Measurements from ENCODE around the gene GGACT.

GGACT gene

DNA sequence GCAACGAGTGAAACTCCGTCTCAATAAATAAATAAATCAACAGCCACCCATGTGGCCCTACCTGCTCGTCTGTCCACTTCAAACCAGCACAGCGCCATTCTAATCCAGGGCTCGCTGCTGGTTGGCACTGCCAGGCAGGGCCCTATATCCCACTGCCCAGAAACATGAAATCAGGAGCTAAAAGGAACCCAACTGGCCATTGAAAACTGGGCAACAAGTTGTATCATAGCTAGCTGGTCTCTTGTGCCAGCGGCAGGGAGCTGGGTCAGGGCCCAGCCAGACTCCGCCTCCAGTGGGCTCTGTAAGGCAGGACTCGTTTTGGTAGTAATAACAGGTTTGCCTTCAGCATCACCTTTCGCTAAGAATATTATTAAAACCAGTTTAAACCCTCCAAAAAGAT, 39.3 kb downstream of the GGACT start:
- DNase-seq (ENCODE audit: low read depth in 3 of 3, low spot score in 1 of 3) = no peak

DNA sequence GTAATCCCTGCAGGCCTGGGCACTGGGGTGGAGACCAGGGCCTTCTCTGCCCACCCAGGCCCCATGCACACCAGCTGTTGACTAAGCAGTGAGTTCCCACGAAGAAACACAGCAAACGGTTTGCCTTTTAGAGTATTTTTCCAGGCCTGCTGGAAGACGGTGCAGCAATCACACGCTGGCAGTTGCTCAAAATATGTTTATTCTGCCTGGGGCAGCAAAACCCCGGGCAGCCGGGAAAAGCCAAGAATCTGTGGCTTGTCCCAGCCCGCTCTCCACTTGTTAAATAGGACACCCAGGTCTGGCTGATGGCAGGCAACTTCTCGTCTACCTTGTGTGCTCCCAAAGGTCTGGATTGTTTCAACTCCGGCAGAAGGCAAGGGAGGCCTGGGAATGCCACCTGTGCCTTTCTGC, 40.8 kb downstream of the GGACT start:
- no peak for DNase-seq (ENCODE audit: low read depth in 3 of 3, low spot score in 1 of 3)

DNA sequence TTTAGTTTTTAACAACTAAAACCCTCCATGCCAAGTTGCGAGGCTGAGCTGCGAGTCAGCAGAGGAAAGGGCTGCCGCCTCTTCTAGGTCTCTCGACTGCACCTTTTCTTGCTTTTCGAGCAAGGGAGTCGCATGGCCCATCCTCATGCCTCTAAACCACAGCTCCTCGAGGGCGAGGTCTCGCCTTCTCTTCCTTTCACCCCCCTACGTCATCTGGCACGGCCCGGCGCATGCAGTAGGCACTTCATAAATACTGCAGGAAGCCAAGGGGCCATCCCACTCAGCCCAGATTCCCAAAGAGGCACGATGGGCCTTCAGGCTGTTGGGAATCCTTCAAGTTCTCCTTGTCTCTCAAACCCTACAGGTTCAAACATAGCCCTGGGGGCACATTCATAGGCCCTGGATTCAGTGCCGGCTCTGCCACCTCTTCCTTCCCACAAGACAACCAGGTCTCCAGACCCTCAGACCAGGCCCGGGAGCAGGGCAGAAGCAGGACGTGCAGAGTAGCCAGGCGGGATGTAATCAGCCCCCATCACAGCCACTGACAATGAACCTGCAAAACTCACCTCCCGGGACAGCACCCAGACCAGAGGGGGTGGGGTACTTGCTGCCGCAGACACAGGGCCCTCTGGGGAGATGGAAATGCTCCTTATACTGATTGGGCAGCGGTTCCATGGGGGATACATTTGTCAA, 41.7 kb downstream of the GGACT start:
- no peak for DNase-seq (ENCODE audit: low read depth in 3 of 3, low spot score in 1 of 3)

DNA sequence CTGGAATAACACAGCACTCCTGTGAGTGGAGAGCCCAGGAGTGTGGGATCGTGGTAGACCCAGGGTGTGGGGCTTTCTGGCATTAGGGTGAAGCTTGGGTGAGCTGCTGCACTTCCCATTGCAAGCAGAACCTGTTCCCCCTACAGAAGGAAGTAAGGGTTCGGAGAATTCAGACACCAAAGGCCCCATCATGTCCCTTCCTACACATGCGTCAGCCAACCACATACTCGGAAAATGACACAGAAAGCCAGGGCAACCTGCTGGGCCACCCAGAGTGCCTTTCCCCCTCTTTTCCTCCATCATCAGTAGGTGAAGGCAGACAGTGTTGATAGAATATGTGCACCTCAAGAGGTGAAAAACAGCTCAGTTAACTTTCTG, 42.9 kb downstream of the GGACT start:
- DNase-seq (ENCODE audit: low read depth in 3 of 3, low spot score in 1 of 3) = no peak

DNA sequence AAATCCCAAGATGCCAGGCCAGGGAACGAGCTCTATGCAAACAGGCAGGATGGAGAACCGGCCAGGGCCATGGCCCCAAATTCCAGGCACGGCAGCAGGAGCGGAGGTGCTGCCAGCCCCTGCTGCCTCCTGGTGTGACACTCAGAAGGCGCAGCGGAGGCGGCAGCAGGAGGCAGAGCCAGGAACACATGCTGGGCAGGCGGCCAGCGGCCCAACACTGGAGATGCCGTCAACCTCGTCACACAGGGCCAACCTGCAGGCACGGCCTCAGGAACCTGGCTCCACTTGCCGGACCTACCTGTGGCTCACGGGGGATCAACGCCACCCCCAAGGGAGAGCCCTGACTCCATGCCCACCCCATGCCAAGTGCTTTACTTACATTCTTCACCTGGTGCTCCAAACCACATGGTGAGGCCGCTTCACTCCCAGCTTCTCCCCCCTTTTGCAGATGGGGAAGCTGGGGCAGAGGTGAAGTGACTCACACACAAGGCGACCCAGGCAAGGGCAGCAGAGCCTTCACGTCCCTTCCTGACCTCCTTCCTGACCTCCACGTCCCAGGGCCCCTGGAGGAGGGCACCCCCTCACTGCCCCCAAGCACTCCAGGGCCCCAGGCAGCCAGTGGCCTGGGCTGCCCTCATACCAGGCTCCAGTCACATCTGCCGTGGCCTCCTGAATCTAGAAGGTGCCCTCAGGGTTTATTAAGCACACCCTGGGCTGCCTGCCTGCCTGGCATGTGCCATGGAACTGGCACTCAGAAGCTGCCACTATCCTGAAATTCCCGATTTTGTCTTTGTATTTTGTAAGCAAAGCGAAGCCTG, 43.5 kb downstream of the GGACT start:
- no peak for DNase-seq (ENCODE audit: low read depth in 3 of 3, low spot score in 1 of 3)

DNA sequence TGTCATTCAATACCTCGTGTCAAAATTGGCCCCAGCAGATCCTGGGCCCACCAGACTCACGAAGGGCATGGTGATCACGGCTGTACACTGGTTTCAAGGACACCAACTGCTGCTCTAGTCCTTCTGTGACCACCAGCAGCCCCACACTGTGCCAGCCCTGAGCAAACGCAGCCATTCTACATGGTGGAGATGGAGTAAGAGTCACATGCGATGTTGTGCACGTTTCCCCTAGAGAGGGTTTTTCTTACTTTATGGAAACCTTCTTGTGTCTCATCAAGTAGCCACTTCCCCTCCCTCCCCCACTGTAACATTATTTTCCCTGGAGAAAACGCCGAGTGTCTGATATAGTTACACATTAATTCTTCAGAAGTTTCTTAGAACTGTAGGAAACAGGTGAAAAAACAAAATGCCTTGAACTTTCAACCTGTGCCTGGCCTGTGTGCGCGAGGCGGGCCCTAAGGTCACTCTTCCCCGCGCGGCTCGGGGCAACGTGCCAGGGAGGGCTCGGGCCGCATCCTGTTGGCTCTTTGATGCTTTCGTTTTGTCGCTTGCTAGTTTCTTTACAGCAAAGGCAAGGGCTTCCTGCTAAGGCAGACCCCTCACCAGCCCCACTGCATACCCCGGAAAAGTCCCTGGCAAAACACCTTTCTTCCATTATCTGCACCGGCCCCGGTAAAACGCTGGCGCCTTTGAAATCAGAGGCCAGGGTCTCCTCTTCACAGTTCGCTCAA, 44.6 kb downstream of the GGACT start:
- DNase-seq (ENCODE audit: low read depth in 3 of 3, low spot score in 1 of 3) = no peak

DNA sequence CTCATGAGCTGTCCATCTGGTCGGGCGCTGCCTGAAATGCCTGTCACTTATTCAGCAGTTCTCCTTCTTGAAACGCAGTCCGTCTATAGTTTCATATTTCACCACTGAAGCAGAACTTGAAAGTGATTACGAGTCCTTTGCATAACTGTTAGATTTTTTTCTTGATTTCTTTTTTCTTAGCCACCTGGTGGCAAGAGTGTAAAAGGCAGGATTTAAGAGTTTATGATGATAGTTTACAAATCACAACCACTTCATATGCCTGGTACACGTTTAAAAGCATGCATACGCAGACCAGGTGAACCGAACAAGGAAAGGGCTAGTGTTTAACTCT, 45.8 kb downstream of the GGACT start:
- DNase-seq (ENCODE audit: low read depth in 3 of 3, low spot score in 1 of 3) = no peak

DNA sequence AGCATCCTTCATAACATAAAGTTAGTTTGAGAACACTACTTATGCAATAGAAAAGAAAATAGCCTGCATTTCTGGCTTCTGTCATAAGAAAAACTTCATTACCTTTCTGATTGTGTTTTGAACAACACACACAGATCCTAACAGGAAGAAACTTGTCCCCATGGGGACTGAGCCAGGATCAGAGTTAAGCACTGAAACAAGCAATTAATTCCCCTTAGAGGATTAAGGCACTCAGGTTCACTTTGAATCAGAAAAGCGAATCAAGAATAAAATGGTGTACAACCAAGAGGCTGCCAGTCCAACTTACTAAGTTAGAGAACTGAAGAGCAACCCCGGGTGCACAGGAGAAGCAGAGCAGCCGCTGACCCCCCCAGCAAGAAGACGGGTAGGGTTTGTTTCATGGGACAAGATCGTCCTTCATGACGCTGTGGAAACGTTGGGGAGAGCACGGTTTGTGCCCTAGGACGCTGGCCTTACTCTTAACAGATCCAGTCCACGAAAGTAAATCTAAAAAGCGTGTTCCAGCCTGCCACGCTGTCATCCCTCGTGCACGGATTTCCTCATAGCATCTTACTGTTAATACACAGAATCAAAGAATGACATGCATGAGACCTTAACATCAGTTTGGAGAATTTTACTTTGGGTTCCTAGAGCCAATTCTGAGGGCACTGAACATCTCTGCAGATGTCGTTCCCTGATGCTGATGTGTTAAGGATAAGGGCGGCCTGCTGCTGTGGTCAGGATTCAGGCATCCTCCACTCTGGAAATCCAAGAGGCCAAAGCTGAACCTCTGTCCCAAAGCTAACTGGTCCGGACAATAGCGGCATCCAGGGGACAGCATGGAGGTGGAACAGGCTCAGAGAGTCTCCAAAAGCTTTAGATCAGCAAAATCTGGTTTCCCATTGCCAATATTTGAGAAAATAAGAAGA, 46.4 kb downstream of the GGACT start:
- DNase-seq (ENCODE audit: low read depth in 3 of 3, low spot score in 1 of 3) = no peak

DNA sequence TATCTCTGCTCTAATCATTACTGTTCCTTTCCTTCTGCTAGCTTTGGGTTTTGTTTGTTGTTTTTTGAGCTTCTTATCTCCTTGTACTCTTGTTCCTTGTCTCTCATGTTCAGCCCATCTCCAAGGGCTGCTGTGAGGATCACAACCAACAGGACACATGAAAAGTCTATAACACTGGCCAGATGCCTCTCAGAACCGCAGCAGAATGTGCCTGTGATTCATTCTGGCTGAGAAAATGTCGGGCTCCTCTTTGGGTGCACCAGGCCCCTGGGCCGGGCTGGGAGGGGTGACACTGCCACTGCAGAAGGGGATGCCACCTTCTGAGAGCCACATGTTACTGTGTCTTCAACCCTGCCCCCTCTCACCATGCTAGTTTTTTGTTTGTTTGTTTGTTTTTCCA, 48.0 kb downstream of the GGACT start:
- DNase-seq (ENCODE audit: low read depth in 3 of 3, low spot score in 1 of 3) = no peak

DNA sequence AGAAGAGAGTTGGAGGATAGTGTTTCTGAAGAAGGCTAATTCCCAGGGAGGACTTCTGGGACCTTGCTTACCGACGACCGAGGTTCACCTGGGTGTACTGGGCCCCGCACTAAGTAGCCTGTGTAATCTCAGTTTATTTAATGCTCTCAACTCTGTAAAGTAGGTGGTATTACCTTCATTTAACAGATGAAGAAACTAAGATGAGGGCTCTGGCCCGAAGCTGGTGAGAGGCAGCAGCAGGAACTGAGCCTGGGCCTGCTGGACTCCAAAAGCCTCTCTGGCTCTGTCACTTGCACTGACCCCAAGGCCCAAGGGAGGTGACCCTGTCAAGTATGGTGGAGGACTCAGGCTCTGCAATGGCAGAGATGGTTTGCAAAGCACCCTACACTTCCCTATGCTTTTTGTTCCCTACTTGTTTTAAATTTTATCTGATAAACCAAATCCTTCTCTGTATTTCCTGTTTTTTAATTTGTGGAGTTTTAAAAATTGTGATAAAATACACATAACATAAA, 50.6 kb downstream of the GGACT start:
- no peak for DNase-seq (ENCODE audit: low read depth in 3 of 3, low spot score in 1 of 3)

DNA sequence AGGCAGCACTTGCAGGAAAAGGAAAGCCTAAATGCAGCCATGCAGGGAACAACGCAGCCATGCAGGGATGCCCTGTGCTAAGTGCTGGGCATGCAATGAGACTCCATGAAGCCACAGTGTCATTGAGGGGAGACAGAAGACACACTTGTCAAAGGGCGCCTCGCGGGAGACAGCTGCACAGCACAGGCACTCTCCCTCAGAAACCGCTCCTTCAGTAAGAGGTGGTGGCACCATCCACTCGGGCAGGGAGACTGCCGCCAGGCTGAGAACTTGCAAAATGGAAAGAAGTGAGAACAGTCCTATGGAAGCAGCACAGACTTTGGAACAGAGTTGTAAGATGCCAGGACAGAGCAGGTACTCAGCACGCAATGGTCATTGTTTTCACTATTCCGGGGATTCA, 51.1 kb downstream of the GGACT start:
- no peak for DNase-seq (ENCODE audit: low read depth in 3 of 3, low spot score in 1 of 3)

DNA sequence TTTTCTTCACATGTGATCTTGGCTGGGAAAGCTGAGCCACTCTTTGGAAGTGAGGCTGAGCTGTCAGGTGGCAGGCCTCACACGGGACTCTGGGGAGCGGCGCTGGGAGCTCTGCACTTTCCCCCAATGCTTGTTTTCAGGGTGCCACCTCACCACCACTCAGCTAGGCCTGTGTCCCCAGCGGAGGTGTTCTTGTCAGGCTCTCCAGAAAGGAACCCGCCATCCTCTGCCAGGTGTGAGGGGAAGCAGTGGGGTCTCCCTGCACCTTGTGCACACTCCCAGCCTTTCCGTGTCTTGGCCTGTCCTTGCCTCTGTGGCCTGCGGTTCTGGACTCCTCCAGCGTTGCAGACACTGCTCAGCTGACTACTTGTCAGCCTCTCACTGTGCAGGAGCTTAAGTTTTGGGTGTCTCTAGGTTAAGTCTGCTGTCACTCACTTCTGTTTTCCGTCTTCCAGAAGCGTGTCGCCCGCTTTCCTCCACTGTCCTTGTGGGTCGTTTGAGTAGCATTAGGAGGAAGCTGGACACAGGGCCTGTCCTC, 51.9 kb downstream of the GGACT start:
- no peak for DNase-seq (ENCODE audit: low read depth in 3 of 3, low spot score in 1 of 3)

DNA sequence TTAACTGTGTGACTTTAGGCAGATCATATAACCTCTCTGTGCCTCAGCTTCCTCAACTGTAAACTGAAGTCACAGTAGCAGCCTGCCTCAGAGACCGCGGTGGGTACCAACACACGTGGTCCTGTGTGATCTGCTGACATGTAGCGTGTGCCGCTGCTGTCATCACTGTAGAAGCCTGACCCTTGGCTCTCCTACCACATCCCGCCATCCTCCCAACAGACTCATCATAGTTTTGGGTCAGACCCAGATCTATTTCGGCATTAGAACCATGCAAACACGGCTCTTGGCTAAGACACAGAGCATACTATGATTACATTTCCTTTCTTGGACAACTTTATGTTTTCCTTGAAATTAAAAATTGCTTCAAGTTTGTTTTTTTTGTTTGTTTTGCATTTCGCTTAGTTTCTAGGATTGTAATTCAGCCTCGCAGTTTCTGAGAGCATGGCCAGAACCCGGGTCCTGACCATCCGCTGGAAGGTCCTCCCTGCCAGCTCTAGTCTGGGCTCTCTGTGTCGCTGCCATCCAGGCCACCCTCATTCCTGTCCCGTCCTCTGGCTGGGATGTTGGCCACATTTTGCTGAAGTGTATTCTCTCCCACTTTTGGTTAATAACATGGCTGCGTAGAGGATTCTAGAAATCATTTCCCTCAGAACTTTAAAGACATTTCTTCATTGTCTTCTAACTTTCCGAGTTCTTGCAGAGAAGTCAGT, 53.0 kb downstream of the GGACT start:
- DNase-seq (ENCODE audit: low read depth in 3 of 3, low spot score in 1 of 3) = no peak

DNA sequence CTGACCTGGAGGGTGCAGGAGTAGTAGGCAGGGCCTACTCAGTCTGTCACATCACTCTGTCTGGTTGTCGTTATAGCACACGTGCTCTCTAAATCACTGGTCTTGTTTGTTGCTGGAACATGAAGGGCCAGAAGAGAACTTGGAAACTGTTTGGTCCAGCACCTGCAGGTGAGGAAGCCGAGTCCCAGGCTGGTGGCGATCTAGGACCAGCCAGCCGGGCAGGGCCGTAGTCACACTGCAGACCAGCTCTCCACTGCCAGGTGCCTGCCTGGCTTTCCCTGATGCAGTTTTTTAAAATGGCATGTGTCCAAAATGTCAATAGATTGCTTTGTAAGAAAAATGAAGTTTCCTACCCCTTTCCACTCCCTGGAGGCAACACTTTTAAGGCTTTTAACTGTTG, 53.7 kb downstream of the GGACT start:
- DNase-seq (ENCODE audit: low read depth in 3 of 3, low spot score in 1 of 3) = no peak

DNA sequence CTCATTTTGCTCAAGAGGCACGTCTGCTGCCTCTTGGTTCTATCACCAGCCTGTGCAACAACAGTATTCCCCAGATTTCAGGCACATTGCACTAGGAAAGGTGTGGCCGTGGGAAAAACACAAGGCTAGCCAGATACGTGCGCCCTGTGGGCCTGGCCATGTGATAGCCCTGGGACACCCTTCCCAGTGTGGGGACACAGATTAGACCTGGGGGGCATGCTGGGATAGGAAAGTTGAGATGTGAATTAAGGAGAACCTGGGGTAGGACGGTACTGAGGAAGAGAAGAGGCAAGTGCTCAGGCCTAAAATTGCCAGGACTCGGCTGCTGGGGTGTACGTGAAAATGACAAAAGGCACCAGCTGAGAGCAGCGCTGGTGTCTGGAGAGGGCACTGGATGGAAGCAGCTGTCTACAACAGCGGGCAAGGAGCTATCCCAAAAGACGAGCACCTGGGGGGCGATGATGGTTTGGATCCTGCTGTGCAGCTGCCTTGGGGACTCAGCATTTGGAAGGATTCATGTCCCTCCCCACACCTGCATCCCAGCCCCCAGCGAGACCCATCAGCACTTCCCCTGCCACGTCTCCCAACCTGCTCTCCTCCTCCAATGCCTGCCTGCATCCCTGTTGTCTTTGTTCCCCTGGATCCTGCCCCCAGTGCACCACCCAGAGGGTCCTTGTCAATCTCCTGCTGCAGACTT, 54.3 kb downstream of the GGACT start:
- DNase-seq (ENCODE audit: low read depth in 3 of 3, low spot score in 1 of 3) = no peak

DNA sequence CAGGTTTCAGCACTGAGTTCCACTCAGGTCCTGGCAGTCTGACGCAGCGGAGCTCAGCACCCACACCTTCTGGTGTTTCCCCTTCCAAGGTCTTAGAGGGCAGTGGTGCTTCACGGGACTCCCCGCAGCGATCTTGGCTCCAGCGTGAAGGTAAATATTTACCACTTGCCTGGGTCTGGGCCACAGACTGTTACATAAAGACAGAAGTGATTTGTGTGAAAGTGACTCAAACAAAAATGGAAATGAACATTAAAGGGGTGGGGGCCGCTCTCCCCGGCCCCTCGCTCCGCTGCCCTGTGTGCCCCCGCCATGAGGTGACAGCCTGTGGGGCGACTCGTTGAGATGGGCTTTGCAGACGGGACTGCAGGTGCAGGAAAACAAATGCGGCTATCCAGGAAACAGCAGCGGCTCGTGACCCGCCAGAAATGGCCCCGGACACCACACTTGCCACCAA, 55.0 kb downstream of the GGACT start:
- no peak for DNase-seq (ENCODE audit: low read depth in 3 of 3, low spot score in 1 of 3)

DNA sequence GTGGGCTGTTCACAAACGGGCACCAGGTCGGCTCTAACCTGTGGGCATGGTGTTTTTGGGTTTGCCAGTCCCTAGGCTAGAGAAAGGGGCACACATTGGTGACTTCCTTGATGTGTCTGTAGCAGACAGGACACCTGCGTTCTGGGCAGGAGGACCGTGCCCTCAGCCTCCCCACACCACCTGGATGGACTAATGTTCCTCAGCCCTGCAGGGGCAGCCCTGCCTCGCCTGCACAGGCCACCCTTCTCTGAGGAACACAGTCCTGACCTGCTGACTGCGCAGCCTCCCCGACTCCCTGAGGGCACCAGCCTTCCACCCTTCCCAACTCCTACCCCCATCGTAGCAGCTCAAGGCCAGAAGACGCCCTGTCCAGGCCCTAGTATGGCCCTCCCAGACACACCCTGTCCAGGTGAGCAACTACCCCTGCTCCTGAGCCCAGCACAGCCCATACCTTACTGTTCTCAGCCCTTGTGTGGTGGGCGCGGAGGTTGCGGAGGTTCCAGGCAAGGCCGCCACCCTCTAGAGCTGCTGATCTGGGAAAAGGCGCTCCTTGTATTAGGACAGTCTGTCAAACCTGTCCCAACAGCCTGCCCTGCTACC, 55.7 kb downstream of the GGACT start:
- no peak for DNase-seq (ENCODE audit: low read depth in 3 of 3, low spot score in 1 of 3)

DNA sequence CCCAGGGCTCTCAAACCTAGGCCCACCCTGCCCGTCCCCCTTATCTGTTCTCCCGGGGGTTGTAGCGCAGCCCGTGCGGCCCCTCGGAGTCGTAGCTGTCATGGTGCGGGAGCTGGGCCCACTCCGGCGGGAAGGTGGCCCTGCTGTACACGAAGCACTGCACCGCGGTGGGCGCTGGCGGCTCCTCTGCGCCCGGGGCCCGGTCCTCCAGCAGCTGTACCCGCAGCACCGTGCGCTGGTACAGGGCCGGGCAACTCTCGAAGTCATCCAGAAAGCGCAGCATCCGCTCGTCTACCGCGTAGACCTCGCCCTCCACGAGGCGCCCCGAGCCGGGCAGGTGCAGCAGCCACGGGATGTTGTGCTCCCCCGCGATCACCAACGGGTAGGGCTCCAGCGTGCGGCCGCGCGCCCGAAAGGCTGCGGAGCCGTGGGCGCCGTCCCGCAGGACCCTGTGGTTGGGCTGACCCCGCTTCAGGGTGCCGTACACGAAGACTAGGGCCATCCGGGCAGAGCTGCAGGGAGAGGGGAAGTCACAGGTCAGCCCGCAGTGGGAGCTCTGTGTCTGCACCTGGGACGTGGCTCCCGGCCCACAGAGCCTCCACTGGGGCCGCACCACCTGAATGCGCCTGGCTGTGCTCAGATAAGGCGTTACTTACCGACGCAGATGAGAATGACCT, 56.4 kb downstream of the GGACT start:
- DNase-seq (ENCODE audit: low read depth in 3 of 3, low spot score in 1 of 3) = no peak

All from stimulated activated CD4-positive, alpha-beta T cell treated with anti-CD3 and anti-CD28 coated beads, TNF-alpha, amount 100 ng/mL, for 1 hour (primary cell).